GM21447 (cell line): ENCODE data around the gene EYA2.

Experiments used
- ATAC-seq: cut with Tn5 transposase; IDR thresholded peaks from one replicate; pipeline ENCODE4 v1.9.1; 2021; ENCODE audit not compliant: unreplicated experiment

Gene EYA2

DNA sequence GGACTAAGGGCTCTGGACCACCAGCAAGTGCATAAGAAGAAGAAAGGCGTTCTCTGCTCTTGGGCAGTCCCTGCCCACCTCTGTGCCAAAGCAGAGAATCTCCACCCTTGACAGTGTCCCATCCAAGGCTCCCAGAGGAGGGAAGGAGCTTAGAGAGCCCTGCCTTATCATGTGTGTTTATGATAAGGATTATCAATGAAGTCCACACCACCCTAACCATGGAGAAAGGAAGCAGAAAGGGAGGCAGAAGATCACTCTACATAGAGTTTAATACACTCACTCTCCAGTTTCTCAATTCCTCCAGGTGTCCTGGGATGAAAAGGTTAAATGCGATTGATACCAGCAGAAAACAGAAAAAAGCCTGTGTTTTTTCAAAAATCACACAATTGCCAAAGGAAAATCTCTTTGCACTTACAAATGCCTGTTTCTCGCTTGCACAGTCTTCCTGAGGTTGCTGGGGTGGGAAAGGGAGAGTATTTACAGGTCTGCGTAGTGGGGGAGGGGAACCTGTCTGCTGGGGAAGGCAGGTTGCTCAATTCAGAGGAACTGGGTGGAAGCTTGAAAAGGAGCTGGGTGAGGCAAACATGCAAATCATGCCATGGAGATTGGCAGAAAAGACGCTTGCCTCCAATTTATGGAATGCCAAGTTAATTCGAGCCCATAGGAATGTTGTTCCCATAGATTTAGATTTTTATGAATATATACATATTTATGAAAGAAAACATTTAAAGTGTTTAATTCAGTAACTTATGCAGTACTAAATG lies 104.0 kb downstream of the EYA2 start:
- no peak for ATAC-seq

DNA sequence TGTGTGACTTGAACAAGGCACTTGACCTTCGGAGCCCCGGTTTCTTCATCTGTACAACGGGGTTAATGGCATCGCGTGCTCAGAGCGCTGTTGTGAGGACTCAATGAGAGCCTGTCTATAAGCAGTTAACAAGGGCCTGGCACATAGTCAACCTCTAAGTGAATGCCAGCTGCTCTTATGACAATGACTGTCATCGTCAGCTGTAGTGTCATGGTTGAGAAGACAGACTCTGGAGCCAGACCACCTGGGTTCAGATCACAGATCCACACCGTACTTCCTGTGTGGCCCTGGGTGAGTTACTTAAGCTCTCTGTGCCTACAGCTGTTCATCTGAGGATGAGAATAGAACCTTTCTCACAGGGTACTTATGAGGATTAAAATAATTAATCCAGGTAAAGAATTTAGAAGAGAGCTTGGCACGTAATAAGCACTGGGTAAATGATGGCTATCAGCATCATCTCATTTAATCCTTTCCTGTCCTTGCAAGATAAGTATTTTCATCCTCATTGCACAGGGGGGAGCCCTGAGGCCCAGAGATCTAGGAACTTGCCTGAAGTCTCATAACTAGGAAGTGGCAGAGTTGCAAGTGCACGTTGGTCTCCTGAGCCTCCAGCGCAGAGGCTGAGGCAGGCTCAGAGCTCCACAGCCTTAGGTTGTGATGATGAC lies 105.3 kb downstream of the EYA2 start:
- no peak for ATAC-seq

DNA sequence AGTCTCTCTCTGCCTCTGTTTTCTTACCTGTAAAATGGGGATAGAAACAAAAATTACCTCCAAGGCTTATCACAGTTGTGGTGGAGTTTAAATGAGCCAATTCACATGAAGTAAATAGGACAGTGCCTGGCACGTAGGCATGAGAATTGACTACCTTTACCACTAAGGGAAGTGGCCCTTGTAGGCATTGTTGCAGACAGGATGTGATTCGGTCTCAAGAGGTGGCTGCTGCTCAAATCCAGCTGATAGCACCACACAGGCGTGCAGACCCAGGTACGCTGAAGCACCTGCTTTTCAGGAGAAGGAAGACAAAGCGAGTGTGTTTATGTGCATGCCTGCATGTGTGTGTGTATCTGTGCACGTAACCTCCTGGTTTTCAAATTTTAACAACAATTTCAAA lies 108.6 kb downstream of the EYA2 start:
- no peak for ATAC-seq

GRCh38 chr20:47004179-47004578 lies 109.5 kb downstream of the EYA2 start:
- ATAC-seq: no peak

DNA sequence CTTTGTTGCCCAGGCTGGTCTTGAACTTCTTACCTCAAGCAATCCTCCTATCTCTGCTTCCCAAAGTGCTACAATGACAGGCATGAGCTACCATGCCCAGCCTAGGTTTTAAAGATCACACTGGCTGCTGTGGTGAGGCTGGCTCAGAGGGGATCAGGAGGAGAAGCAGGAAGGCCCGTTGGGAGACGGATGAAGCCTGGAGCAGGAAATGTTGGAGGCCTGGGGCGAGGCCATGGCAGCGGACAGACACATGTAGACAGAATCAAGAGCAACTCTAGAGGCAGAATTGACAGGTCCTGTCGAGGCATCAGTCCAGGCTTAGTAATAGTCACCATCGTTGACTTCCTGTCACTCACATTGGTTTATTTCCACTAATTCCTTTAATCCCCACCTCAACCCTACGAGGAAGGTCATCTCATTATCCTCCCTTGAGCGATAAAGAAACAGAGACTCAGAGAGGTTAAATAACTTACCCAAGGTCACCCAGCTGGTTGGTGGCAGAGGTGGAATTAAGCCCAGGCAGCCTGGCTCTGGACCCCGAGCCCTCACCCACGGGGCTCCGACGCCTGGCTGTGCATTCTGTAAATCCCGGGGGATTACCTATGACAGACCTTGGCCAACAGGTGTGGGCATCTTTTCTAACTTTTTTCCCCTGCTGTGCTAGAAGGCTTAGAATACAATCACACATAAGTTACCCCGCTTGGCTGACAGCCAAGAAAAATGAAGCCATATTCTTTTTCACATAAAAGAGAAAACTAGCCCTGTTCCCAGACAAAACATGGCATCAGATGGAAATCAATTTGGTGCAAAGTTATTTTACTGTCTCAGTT lies 113.4 kb downstream of the EYA2 start:
- ATAC-seq: no peak

- no peak for ATAC-seq
These were observed 114.3 kb downstream of the EYA2 start for GRCh38 chr20:47008842-47009518.

DNA sequence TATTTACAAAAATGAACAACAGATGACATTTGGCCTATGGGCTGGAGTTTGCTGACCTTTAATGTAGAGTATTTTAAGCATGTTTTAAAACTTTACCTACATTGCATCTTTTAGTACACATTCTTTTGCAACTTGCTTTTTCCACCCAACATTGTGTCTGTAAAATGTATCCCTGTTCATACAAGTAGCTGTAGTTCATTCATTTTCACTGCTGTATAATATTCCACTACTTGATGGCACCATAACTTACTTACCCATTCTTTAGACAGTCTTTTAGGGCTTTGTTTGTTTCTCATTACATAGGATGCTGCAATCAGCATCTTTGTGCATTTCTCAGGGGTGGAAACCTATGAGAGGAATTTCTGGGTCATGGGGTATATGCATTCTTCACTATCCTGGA lies 115.1 kb downstream of the EYA2 start:
- no peak for ATAC-seq

DNA sequence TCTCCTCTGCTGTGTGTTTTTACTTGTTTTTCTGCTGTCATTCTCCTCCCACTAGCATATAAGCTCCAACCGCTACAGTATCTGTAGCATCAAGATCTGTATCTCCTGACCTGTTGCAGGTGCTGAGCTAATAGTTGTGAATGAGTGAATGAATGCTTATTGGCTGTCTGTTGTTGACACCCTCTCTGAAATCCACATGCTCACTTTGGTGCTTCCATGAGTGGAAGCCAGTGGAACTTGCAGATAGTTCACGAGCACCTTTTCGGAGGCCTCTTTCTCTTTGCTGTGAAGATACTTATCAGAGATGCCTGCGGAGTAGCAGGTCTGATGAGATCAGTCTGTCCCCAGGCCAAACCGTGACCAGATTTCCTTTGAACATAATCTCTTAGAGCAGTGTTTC lies 117.3 kb downstream of the EYA2 start:
- no peak for ATAC-seq

DNA sequence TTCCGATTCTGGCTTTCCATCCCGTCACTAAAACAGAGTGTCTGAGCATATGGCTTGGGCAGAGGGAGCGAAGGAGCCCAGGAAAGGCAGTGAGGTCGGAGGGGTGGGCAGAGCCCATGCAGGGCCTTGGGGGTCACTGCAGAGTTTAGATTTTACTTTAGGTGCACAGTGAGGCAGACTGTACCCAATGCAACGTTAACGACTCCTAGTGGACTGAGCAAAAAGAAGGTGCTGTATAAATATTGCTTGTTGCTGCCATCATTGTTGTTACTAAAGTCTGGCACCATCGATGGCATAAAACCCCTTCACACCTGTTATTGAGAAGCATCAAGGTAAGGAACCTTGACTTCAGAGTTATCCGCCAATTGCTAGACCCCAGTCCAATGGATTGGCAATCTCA lies 119.0 kb downstream of the EYA2 start:
- ATAC-seq: no peak

GRCh38 chr20:47016068-47016664 lies 121.5 kb downstream of the EYA2 start:
- ATAC-seq: no peak

- ATAC-seq: no peak
These were observed 123.7 kb downstream of the EYA2 start for GRCh38 chr20:47018381-47018780.

DNA sequence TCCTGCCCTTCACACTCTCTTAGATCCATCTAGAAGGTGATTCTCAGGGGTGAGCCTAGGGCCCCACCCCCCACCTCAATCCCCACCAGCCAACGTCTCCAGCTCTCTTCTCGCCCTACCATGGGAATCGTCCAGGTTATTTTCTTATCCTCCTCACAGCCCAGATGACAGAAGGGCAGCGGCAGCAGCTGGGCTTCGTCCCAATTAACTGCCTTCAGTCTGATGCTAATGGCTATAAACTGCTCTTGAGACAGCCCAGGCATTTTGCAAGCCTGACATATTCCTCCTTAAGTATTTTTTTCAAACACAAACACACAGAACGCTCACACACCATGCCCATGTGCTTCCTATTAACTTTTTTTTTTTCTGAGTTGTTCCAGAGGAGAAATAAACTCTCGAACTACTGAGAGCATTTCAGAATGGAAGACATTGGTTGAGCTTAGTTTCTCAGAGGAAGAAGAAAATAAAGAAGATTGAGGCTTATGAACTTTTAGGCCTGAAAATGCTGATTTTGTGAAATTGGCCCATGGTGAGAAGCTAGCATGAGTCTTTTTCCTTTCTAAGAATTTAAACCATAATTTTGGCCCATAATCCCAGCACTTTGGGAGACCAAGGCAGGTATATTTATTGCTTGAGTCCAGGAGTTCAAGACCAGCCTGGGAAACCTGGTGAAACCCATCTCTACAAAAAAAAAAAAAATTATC lies 124.6 kb downstream of the EYA2 start:
- ATAC-seq: no peak

DNA sequence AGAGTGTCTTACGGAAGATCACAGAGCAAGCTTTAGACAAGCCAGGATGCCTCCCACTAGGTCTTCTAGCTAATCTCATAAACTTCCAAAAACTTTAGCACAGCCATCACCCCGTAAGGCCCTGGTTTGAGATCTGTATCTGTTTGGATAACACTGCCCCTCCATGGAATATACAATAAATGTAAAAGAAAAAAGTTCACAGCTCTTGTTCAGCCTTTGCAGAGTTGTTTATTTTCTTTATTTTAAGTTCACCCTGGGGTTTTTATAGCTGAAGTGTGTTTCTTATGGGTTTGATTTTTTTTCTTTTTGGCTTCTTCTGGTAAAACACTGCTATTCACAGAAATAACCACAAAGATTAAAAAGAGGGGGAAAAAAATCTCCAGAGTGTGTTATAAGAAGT lies 125.6 kb downstream of the EYA2 start:
- no peak for ATAC-seq

DNA sequence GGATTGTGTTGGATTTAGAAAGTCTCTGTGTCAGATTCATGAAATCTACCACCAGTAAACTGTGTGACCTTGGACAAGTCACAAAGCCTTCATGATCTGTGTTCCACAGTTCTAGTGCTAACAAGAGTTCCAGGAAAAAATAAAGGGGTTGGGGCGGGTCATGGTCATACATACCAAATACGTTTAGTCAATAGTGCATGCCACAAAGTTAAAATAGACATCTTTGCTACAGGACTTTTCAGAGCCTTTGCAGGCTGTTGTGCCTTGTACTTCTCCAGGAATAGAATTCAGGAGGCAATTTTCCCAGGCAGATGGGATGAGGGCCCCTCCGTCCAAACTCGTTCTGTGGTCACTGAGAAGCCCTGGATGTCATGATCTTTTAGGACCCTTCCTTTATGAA lies 127.2 kb downstream of the EYA2 start:
- no peak for ATAC-seq

DNA sequence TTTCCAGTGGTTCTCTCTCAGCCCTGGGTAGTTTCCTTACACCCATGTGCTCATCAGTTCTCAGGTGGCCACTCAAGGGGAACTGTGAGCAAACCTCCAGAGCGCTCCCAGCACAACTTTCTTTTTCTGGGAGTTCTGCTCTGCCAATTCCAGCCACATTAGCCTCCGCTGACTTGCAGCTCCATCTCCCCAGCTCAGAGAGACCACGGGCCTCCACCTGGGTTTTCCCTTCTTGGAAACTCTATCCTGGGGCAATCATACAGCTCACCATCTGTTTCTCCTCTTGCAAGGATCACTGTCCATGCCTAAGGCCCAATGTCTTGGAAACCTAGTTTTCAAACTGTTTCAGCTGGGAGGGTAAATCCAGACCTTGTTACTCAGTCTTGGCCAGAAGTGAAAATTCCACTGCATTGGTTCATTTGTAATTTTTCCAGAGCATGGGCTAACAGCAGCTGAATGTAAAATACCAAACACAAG lies 129.9 kb downstream of the EYA2 start:
- ATAC-seq: no peak

DNA sequence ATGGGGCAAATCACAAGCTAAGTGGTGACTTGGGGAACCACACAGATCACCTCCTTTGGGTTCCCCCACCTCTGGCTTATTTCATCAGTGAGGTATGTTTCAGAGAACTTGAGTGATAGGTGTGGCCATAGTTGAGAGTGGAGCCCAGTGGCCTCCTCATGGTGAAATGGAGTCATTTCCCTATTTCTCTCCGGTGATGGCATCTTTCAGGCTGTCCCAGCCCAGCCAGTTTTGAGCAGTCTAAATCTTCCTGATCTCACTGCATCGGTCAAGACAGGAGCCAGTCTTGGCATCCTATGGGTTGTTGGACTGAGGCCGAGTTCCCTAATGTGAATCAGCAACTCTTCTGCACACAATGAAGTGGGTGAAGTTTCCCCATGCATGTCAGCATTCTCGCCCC lies 132.4 kb downstream of the EYA2 start:
- ATAC-seq: no peak

DNA sequence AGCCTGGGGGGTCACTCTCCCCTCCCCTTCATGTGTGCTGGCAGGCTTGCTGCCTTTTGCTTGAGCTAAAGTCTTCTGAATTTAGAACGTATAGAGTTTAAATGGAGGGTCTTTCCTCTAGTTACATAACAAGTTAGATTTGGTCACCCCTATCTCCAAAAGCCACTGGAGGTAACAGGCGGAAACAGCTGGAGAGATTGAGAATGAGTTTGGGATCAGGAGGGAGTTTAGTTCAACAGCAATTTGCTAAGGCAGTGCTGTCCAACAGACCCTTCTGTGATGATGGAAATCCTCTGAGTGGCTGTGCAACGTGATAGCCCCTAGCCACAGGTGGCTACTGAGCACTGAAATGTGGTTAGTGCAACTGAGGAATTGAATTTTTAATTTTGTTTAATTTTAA lies 132.8 kb downstream of the EYA2 start:
- no peak for ATAC-seq

DNA sequence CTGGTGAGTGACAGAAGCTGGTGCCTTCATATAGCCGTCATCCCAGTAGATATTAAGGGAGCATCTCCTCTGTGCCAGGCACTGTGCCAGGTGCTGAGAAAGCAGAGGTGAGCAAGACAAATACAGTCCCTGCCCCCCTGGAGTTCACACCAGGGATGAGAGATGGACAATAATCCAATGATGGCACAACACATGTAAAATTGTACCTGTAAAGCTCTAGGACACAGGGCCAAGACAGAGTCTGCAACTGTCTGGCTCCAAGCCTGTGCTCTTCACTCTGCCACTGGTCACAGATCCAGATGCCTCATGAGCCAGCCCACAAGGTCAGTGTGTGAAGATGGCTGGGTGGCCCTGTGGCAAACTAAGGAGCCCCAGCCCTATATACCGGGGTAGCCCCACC lies 133.8 kb downstream of the EYA2 start:
- ATAC-seq: no peak

DNA sequence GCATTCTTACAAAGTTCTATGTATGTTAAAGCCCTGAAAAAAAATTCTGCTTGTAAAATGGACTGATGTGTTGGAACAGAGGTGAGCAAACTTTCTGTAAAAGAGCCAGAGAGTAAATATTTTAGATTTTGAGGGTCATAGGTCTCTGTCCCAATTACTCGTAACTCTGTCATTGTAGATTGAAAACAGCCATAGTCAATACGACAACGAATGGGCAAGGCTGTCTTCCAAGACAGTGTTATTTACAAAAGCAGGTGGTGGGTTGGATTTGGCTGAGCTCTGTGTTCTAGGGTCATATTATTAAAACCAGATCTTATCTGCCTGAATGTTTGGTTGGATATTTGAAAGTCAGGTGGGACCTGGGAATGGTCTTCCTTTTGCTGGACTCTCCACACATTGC lies 135.2 kb downstream of the EYA2 start:
- no peak for ATAC-seq

DNA sequence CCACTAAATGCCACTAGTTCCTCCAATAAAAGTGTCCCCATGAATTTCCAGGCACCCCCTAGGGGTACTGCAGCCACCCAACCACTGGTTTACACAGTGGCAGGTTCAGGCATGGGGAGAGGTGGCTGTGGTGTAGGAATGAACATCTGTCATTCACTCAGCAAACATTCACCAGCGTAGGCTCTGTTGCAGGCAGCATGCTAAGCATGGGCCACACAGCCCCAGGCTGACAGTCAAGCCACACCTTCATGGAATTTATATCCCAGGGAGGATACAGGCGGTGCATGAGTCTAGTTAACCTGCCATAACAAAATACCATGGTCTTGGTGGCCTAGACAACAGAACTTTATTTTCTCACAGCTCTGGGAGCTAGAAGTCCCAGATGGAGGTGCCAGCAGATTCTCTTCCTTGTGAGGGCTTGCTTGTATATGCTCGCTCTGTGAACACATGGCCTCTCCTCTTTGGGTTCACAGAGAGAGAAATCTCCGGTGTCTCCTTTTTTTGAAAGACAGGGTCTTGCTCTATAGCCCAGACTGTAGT lies 135.7 kb downstream of the EYA2 start:
- ATAC-seq: no peak
